B cell (primary cell): ENCODE measurements around the gene HACE1.

Source experiments
- CTCF ChIP-seq: fragments of 200-600 bp; IDR thresholded peaks from one replicate; pipeline ENCODE4 v1.8.0; 2022; ENCODE audit warnings: antibody characterized with exemption, mild to moderate bottlenecking
- EZH2 ChIP-seq: IDR thresholded peaks from 2 replicates; pipeline ENCODE4 v1.6.1; 2012; ENCODE audit warnings: borderline replicate concordance, low read depth, mild to moderate bottlenecking, moderate library complexity, low read length; ENCODE audit not compliant: insufficient read depth, poor library complexity, severe bottlenecking

- TF ChIP-seq CTCF = no peak
- TF ChIP-seq EZH2 = no peak
Observed at GRCh38 chr6:104860221-104860620, 502 bp upstream of the HACE1 start.
